CD4-positive, alpha-beta T cell (primary cell): Measurements from ENCODE around the gene MOB4. TPM values are rescaled to one million over a fixed set of nuclear protein-coding genes. Genes with fewer than 3 reads are reported as not detected.

Experiments used
- ATAC-seq: fragments of 200-7000 bp; cut with Tn5 transposase; one replicate; pipeline ENCODE4 v1.10.0; 2022; ENCODE audit warnings: mild to moderate bottlenecking; ENCODE audit not compliant: poor library complexity
- CTCF ChIA-PET: fragments of 350-600 bp; sonication (Branson Sonifier 250); formaldehyde crosslinking; loops from one replicate; lab custom pipeline; 2021; ENCODE audit warnings: antibody characterized with exemption, inconsistent platforms; lab: Charles Lee
- POLR2A ChIA-PET: fragments of 350-600 bp; sonication (Branson Sonifier 250); formaldehyde crosslinking; loops from one replicate; lab custom pipeline; 2021; ENCODE audit warnings: antibody characterized with exemption, inconsistent platforms; lab: Charles Lee
- DNase-seq, 14 experiments: peaks; one replicate each; pipeline ENCODE4 v3.0.0-alpha.2; 2013 to 2020; ENCODE audit warnings: mixed read lengths in 2 of 14
- H3K27ac ChIP-seq, 2 donors: one replicate each; pipeline versions ENCODE4 v1.5.1 to v1.7.0; 2013; ENCODE audit warnings: low read length in 2 of 2, low read depth in 1 of 2, mild to moderate bottlenecking in 1 of 2
- H3K27me3 ChIP-seq, 2 experiments: 1 replicate in 1 of 2; 2 replicates in 1 of 2; pipeline versions ENCODE4 v1.6.1 to v1.7.0; 2013; ENCODE audit warnings: low read length in 2 of 2, control low read depth in 1 of 2, mild to moderate bottlenecking in 1 of 2, moderate library complexity in 1 of 2; ENCODE audit not compliant: insufficient read depth in 2 of 2, control insufficient read depth in 1 of 2
- H3K36me3 ChIP-seq: one replicate; pipeline ENCODE4 v1.6.1; 2013; ENCODE audit warnings: low read length, control low read depth; ENCODE audit not compliant: insufficient read depth
- H3K4me1 ChIP-seq: one replicate; pipeline ENCODE4 v1.6.1; 2013; ENCODE audit warnings: low read length, control low read depth; ENCODE audit not compliant: insufficient read depth
- H3K4me3 ChIP-seq: one replicate; pipeline ENCODE4 v1.5.1; 2013; ENCODE audit warnings: mild to moderate bottlenecking, low read length, moderate library complexity
- H3K9me3 ChIP-seq, 2 experiments: 1 replicate in 1 of 2; 2 replicates in 1 of 2; pipeline versions ENCODE4 v1.6.1 to v1.7.0; 2013; ENCODE audit warnings: low read length in 2 of 2, mild to moderate bottlenecking in 2 of 2, control low read depth in 1 of 2, moderate library complexity in 1 of 2; ENCODE audit not compliant: control insufficient read depth in 1 of 2, insufficient read depth in 1 of 2
- H3K27ac Mint-ChIP-seq: one replicate; pipeline ENCODE4 v1.8.0; 2020; ENCODE audit warnings: mixed read lengths
- H3K27me3 Mint-ChIP-seq: one replicate; pipeline ENCODE4 v1.8.0; 2021; ENCODE audit warnings: mixed read lengths
- H3K36me3 Mint-ChIP-seq: one replicate; pipeline ENCODE4 v1.8.0; 2021; ENCODE audit warnings: low read depth, mixed read lengths
- H3K4me1 Mint-ChIP-seq: one replicate; pipeline ENCODE4 v1.8.0; 2021; ENCODE audit warnings: low read depth, mixed read lengths
- H3K4me3 Mint-ChIP-seq: one replicate; pipeline ENCODE4 v1.8.0; 2020; ENCODE audit warnings: mild to moderate bottlenecking, mixed read lengths
- H3K9me3 Mint-ChIP-seq: one replicate; pipeline ENCODE4 v1.8.0; 2020; ENCODE audit warnings: mixed read lengths
- CTCF ChIP-seq: fragments of 200-600 bp; IDR thresholded peaks from one replicate; pipeline ENCODE4 v1.8.0; 2022; ENCODE audit warnings: antibody characterized with exemption, mild to moderate bottlenecking
- intact Hi-C, 2 experiments: fragments of 100-400 bp; cut with DNase I in 1 of 2; cut with micrococcal nuclease in 1 of 2; formaldehyde crosslinking; loops; one replicate each; pipeline versions ENCODE4 v1.15.1 to v1.9.0; 2023 to 2025; cut with DNase I, micrococcal nuclease
- total RNA-seq, 174 experiments: library from RNA in 2 of 174; stranded (reverse) in 2 of 174; gene quantifications; one replicate each; pipeline ENCODE4 v1.2.3 and lab custom pipeline; 2021 to 2026

Gene MOB4
- total RNA-seq, 2 experiments from 2014 or later: 28.4 to 29.8 TPM

- H3K4me1 ChIP-seq: no peaks in the 10 kb centered on the region
- Mint-ChIP-seq H3K4me1 (no peaks in the 10 kb centered on the region), H3K27ac (no peak overlapping the region), H3K4me3 (no peak overlapping the region), H3K27me3 (peaks cover 3% of the 10 kb centered on the region), H3K9me3 (no peaks in the 10 kb centered on the region), H3K36me3 (no peaks in the 10 kb centered on the region)
- POLR2A ChIA-PET: interaction anchor here (0.9 kb wide), 1 partner anchor 75 kb away, joined by 3 read pairs; the partner anchor contains the start of gene MOB4
- peaks cover 0 to 7% of the 10 kb centered on the region in 2 experiments for H3K9me3 ChIP-seq
- H3K4me3 ChIP-seq: no peak overlapping the region
- intact Hi-C loops: no loop called here
- ATAC-seq (no peak), DNase-seq (no peak)
- no peak for TF ChIP-seq CTCF
- H3K36me3 ChIP-seq: no peaks in the 10 kb centered on the region
- H3K27me3 ChIP-seq: no peaks in the 10 kb centered on the region
- CTCF ChIA-PET: no interaction called here
- no peak overlapping the region for H3K27ac ChIP-seq
These were observed 75.6 kb downstream of the MOB4 start for GRCh38 chr2:197591339-197592072.

- Mint-ChIP-seq H3K4me3 (no peak overlapping the region), H3K27ac (no peak overlapping the region), H3K36me3 (no peaks in the 10 kb centered on the region), H3K9me3 (no peaks in the 10 kb centered on the region), H3K4me1 (no peaks in the 10 kb centered on the region), H3K27me3 (peaks cover 28% of the 10 kb centered on the region)
- H3K9me3 ChIP-seq: peaks cover 0 to 2% of the 10 kb centered on the region in 2 experiments
- CTCF ChIA-PET: no interaction called here
- no peak overlapping the region for H3K27ac ChIP-seq
- POLR2A ChIA-PET: no interaction called here
- no peak overlapping the region for H3K4me3 ChIP-seq
- DNase-seq: no peak
- H3K27me3 ChIP-seq: no peaks in the 10 kb centered on the region
- H3K4me1 ChIP-seq: peaks cover 6% of the 10 kb centered on the region
- no peak for TF ChIP-seq CTCF
- no peak for ATAC-seq
- H3K36me3 ChIP-seq: no peaks in the 10 kb centered on the region
- intact Hi-C loops: loop anchor here in 1 of 2 experiments (5.0 kb wide), 1 partner anchor 701 kb away; no protein-coding TSS in a partner anchor
These were observed 80.9 kb downstream of the MOB4 start for GRCh38 chr2:197596766-197597165.

GRCh38 chr2:197597166-197597565 is 81.3 kb downstream of the MOB4 start:
- H3K9me3 ChIP-seq: no peaks in the 10 kb centered on the region
- ATAC-seq (no peak), DNase-seq (no peak)
- TF ChIP-seq CTCF: no peak
- no peak overlapping the region for H3K4me3 ChIP-seq
- Mint-ChIP-seq H3K27ac (no peak overlapping the region), H3K4me1 (no peaks in the 10 kb centered on the region), H3K9me3 (no peaks in the 10 kb centered on the region), H3K36me3 (no peaks in the 10 kb centered on the region), H3K27me3 (peaks cover 28% of the 10 kb centered on the region), H3K4me3 (no peak overlapping the region)
- intact Hi-C loops: loop anchor here in 1 of 2 experiments (5.0 kb wide), 1 partner anchor 700 kb away; no protein-coding TSS in a partner anchor
- no peaks in the 10 kb centered on the region for H3K27me3 ChIP-seq
- peaks cover 6% of the 10 kb centered on the region for H3K4me1 ChIP-seq
- ChIA-PET CTCF (no interaction called here), POLR2A (no interaction called here)
- H3K27ac ChIP-seq: no peak overlapping the region
- no peaks in the 10 kb centered on the region for H3K36me3 ChIP-seq
